Activated naive CD8-positive, alpha-beta T cell treated with anti-CD3 and anti-CD28 coated beads, Interleukin-2, amount 50 U/mL, for 24 hours (primary cell): ENCODE results near the gene CCDC120.
A peak's percentile ranks its signal among the peaks of the same experiment; 100 is the strongest.

ENCODE experiments used
- ATAC-seq: fragments of 150-1000 bp; cut with Tn5 transposase; one replicate; pipeline ENCODE4 v1.10.0; 2021
- DNase-seq: peaks from one replicate; pipeline ENCODE4 v3.0.0; 2021
- H3K27ac Mint-ChIP-seq: one replicate; pipeline ENCODE4 v1.8.0; 2021; ENCODE audit warnings: mild to moderate bottlenecking, mixed read lengths
- H3K27me3 Mint-ChIP-seq: one replicate; pipeline ENCODE4 v1.8.0; 2021; ENCODE audit warnings: mixed read lengths
- H3K36me3 Mint-ChIP-seq: one replicate; pipeline ENCODE4 v1.8.0; 2021; ENCODE audit warnings: low read depth, mixed read lengths
- H3K4me1 Mint-ChIP-seq: one replicate; pipeline ENCODE4 v1.8.0; 2021; ENCODE audit warnings: mixed read lengths
- H3K4me3 Mint-ChIP-seq: one replicate; pipeline ENCODE4 v1.8.0; 2021; ENCODE audit warnings: mild to moderate bottlenecking, moderate library complexity, mixed read lengths
- H3K9me3 Mint-ChIP-seq: one replicate; pipeline ENCODE4 v1.8.0; 2021; ENCODE audit warnings: mixed read lengths

Gene CCDC120

DNA sequence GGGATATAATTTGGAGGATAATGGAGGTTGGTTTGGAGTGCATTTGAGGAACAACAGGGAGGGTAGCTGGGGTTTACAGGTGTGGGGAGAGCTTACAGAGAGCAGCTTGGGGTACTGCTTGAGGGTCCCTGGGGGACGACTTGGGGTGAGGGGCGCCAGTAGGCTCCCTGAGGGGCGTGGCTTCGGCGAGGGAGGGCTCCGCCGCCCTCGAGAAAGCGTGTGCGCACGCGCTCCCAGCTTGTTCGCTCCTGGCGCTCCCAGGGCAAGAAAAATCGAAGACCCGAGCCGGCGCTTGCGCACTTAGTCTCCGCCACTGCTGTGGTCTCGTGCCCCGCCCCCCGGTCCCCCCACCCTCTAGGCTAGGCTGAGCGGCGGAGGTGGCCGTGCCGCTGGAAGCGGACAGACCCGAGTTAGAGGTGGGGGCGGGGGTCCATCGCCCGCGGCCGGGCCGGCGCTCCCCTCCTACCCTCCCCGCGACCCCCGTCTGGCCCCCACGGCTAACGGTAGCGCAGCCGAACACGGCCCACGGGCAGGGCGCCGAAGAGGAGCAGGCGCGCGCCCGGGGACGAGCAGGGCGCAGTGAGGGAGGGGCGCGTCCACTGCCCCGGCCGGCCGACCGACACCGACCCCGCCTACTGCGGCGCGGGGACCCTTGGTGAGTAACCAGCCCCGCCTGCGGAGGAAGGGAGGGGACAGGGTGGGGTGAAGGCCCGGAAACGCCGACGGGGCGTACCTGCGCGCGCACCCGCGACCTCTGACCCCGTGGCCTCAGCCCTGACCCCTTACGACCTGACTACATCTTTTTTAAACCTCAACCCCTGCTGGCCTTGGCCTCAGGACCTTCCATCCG is 5.4 kb upstream of the CCDC120 start:
- DNase-seq (peak; percentile 70), ATAC-seq (peak; percentile 81)
- Mint-ChIP-seq H3K27me3 (no peaks in the 10 kb centered on the region), H3K4me1 (peaks cover 33% of the 10 kb centered on the region), H3K9me3 (no peaks in the 10 kb centered on the region), H3K36me3 (no peaks in the 10 kb centered on the region), H3K4me3 (peak overlapping the region; percentile 83), H3K27ac (peak overlapping the region; percentile 86)

DNA sequence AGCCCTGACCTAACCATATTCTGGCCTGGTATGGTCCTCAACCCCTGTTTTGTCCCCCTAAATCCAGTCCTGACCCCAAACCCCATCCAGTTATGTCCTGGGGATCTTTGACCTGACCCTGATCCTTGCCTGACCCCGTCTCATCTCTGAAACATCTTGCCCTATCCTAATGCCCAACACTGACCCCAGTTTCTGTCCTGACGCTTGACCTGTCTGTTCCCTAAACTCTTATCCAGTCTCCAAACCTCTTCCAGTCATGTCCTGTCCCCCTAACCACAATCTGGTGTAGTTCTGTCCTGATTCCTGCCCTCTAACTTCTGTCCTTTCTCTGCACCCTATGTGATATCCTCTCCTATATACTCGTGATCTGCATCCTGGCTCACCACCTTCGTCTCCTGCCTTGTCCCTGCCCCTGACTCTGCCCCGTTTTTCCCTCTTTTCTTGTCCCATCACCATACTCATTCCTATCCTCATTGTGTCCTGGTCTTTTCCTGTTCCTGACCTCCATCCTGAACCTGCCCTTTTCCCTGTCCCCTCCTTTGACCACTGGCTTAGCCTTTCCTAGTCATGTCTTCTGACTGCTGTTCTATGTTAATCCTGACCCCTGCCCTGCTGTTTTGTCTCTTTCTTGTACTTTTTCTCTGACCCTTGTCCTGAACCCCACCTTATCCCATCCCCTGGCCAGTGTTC is 4.6 kb upstream of the CCDC120 start:
- H3K4me1 Mint-ChIP-seq = peaks cover 33% of the 10 kb centered on the region
- H3K4me3 Mint-ChIP-seq = peak overlapping the region; percentile 83
- DNase-seq = no peak
- H3K27me3 Mint-ChIP-seq = no peaks in the 10 kb centered on the region
- no peaks in the 10 kb centered on the region for H3K9me3 Mint-ChIP-seq
- H3K27ac Mint-ChIP-seq = peak overlapping the region; percentile 83
- no peaks in the 10 kb centered on the region for H3K36me3 Mint-ChIP-seq
- no peak for ATAC-seq

DNA sequence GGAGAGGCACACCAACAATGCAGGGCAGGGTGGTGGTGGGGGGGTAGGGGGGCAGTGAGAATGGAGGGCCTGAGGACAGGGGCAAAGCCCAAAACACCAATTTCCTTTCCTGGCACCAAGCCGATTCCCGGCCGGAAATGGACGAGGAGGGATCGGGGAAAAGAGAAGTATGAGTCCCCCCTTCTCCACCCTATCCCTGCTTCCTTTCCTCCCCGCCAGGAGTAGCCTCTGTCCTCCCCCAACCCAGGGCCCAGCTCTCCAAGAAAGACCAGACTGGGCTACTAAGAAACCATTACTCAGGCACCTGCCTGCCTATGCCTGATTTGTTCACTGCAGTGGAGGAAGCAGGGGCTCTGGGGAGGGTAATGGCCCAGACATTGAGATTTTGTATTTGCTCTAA is 402 bp downstream of the CCDC120 start:
- H3K4me3 Mint-ChIP-seq = no peak overlapping the region
- H3K9me3 Mint-ChIP-seq = no peaks in the 10 kb centered on the region
- ATAC-seq (no peak), DNase-seq (no peak)
- H3K27me3 Mint-ChIP-seq = no peaks in the 10 kb centered on the region
- no peaks in the 10 kb centered on the region for H3K36me3 Mint-ChIP-seq
- no peak overlapping the region for H3K27ac Mint-ChIP-seq
- peaks cover 21% of the 10 kb centered on the region for H3K4me1 Mint-ChIP-seq

GRCh38 chrX:49059681-49060085 is 884 bp downstream of the CCDC120 start:
- no peaks in the 10 kb centered on the region for H3K36me3 Mint-ChIP-seq
- no peak overlapping the region for H3K4me3 Mint-ChIP-seq
- no peak for ATAC-seq
- peaks cover 18% of the 10 kb centered on the region for H3K4me1 Mint-ChIP-seq
- H3K27ac Mint-ChIP-seq = no peak overlapping the region
- H3K9me3 Mint-ChIP-seq = no peaks in the 10 kb centered on the region
- no peaks in the 10 kb centered on the region for H3K27me3 Mint-ChIP-seq
- DNase-seq = no peak

GRCh38 chrX:49060914-49061313 is 2.1 kb downstream of the CCDC120 start:
- no peak overlapping the region for H3K4me3 Mint-ChIP-seq
- H3K27ac Mint-ChIP-seq = no peak overlapping the region
- H3K9me3 Mint-ChIP-seq = no peaks in the 10 kb centered on the region
- no peaks in the 10 kb centered on the region for H3K27me3 Mint-ChIP-seq
- H3K4me1 Mint-ChIP-seq = peaks cover 9% of the 10 kb centered on the region
- no peak for ATAC-seq
- H3K36me3 Mint-ChIP-seq = no peaks in the 10 kb centered on the region
- DNase-seq = no peak

DNA sequence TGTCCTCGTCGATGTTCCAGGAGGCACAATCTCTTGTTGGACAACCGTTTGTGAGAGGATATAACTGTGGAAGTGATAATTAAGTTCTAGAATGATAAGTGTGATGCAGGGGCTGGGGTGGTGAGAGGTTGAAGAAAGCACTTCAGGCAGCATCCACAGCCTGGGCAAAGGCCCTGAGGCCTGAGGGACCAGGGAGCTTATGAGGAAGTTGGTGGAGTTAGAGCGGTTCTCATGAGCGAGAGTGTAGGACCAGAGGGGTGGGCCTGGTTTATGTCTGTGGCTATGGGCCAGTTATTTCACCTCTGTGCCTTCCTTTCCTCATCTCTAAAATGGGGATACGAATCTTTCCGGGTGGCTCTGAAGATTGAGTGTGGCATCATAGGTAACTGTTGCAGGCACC is 2.7 kb downstream of the CCDC120 start:
- no peaks in the 10 kb centered on the region for H3K36me3 Mint-ChIP-seq
- ATAC-seq (no peak), DNase-seq (no peak)
- no peak overlapping the region for H3K27ac Mint-ChIP-seq
- H3K4me3 Mint-ChIP-seq = no peak overlapping the region
- no peaks in the 10 kb centered on the region for H3K9me3 Mint-ChIP-seq
- H3K4me1 Mint-ChIP-seq = peaks cover 7% of the 10 kb centered on the region
- no peaks in the 10 kb centered on the region for H3K27me3 Mint-ChIP-seq

DNA sequence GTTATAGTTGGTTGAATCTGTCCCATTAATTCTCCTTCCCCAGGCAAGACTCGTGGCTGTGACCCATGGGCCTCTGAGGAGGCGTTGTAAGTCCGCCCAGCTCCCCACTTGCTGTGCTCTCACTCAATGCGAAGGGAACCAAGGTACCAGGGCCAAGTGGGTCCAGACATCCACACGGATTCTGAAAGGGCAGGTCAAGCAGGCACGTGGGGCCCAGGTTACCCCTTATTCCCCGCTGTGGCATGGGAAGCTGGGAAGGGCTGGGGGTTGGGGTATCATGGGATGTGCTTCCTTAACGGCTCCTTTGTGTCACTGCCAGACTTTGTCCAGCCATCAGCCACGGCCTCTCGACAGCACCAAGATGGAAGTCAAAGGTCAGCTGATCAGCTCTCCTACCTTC is 3.1 kb downstream of the CCDC120 start:
- H3K4me3 Mint-ChIP-seq = no peak overlapping the region

DNA sequence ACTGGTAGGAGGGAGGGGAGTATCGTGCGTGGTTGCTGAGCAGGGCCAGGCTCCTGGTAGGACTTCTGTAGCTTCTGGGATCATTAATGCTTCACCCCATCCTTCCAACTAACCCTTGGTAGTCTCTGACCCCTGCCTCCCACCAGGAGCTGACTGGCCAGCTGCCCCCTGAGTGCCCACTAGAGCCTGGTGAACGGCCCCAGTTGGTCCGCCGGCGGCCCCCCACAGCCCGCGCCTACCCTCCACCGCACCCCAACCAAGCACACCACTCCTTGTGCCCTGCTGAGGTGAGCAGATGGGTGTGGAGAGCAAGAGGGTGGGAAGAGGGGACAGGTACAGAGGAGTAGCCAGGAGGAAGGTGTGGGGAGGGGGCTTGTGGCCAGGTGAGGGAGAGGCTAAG is 4.9 kb downstream of the CCDC120 start:
- Mint-ChIP-seq H3K4me1 (no peaks in the 10 kb centered on the region), H3K36me3 (no peaks in the 10 kb centered on the region), H3K9me3 (no peaks in the 10 kb centered on the region), H3K27me3 (no peaks in the 10 kb centered on the region), H3K27ac (no peak overlapping the region), H3K4me3 (no peak overlapping the region)
- DNase-seq = no peak
- ATAC-seq = no peak

More for the DNA sequence above, 3.1 kb downstream of the CCDC120 start:
- Mint-ChIP-seq H3K27ac (no peak overlapping the region), H3K36me3 (no peaks in the 10 kb centered on the region), H3K9me3 (no peaks in the 10 kb centered on the region), H3K4me1 (peaks cover 4% of the 10 kb centered on the region), H3K27me3 (no peaks in the 10 kb centered on the region)
- ATAC-seq = no peak
- no peak for DNase-seq

GRCh38 chrX:49064303-49064702 is 5.5 kb downstream of the CCDC120 start:
- H3K9me3 Mint-ChIP-seq = no peaks in the 10 kb centered on the region
- no peaks in the 10 kb centered on the region for H3K36me3 Mint-ChIP-seq
- ATAC-seq = no peak
- no peak overlapping the region for H3K4me3 Mint-ChIP-seq
- no peaks in the 10 kb centered on the region for H3K27me3 Mint-ChIP-seq
- no peaks in the 10 kb centered on the region for H3K4me1 Mint-ChIP-seq
- no peak overlapping the region for H3K27ac Mint-ChIP-seq
- DNase-seq = no peak

GRCh38 chrX:49064735-49065134 is 5.9 kb downstream of the CCDC120 start:
- no peaks in the 10 kb centered on the region for H3K9me3 Mint-ChIP-seq
- DNase-seq = no peak
- no peaks in the 10 kb centered on the region for H3K36me3 Mint-ChIP-seq
- no peaks in the 10 kb centered on the region for H3K27me3 Mint-ChIP-seq
- no peak for ATAC-seq
- H3K27ac Mint-ChIP-seq = no peak overlapping the region
- no peaks in the 10 kb centered on the region for H3K4me1 Mint-ChIP-seq
- H3K4me3 Mint-ChIP-seq = no peak overlapping the region

DNA sequence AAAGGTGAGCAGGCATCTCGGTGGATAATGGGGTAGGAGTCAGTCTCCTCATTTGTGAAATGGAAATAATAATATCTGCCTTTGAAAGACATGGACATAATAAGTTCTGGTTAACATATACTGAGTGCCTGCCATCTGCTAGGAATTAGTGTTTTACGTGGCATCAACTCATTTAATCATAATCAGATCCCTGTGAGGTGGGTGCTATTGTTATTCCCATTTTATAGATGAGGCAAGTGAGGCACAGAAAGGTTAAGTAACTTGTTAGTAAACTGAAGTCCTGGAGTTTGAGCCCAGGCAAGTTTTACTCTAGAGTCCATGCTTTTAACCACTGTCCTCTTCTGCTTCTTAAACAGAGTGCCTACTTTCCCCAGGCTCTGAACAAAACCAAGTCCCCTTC is 7.5 kb downstream of the CCDC120 start:
- ATAC-seq (no peak), DNase-seq (no peak)
- Mint-ChIP-seq H3K9me3 (no peaks in the 10 kb centered on the region), H3K27ac (no peak overlapping the region), H3K4me3 (no peak overlapping the region), H3K36me3 (no peaks in the 10 kb centered on the region), H3K27me3 (no peaks in the 10 kb centered on the region), H3K4me1 (no peaks in the 10 kb centered on the region)

DNA sequence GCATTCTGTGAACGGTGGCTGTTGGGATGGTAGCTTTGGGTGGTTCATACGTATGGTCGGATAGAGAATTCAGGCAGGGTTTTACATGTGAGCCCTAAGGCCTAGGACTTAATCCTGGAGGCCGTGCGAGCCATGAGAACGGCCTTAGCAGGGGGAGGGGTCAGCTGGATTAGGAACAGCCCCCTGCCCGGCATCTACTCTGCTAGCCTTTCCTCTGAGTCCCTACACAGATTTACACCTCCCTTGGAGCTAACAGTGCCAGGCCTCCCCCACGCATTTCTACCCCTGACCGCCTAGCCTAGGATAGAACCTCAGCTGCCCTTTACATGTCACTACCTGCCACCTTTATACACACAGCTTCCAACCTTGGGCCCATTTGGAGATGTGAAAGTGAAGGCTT is 7.9 kb downstream of the CCDC120 start:
- Mint-ChIP-seq H3K36me3 (no peaks in the 10 kb centered on the region), H3K9me3 (no peaks in the 10 kb centered on the region), H3K4me3 (no peak overlapping the region), H3K27ac (no peak overlapping the region), H3K4me1 (peaks cover 2% of the 10 kb centered on the region), H3K27me3 (no peaks in the 10 kb centered on the region)
- DNase-seq = no peak
- no peak for ATAC-seq

DNA sequence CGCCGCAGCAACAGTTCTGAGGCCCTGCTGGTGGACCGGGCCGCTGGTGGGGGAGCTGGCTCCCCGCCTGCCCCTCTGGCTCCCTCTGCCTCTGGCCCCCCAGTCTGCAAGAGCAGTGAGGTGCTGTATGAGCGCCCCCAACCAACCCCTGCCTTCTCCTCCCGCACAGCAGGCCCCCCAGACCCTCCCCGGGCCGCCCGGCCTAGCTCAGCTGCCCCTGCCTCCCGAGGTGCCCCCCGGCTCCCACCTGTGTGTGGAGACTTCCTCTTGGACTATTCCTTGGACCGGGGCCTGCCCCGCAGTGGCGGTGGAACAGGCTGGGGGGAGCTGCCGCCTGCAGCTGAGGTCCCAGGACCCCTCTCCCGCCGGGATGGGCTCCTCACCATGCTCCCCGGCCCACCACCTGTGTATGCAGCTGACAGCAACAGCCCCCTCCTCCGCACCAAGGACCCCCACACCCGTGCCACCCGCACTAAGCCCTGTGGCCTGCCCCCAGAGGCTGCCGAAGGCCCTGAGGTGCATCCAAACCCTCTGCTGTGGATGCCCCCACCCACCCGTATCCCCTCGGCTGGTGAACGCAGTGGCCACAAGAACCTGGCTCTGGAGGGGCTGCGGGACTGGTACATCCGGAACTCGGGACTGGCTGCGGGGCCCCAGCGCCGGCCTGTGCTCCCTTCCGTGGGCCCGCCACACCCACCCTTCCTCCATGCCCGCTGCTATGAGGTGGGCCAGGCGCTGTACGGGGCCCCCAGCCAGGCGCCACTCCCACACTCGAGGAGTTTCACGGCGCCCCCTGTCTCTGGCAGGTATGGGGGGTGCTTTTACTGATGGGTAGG is 8.7 kb downstream of the CCDC120 start:
- no peak for DNase-seq
- H3K9me3 Mint-ChIP-seq = no peaks in the 10 kb centered on the region
- no peak overlapping the region for H3K27ac Mint-ChIP-seq
- peaks cover 5% of the 10 kb centered on the region for H3K4me1 Mint-ChIP-seq
- ATAC-seq = no peak
- no peaks in the 10 kb centered on the region for H3K36me3 Mint-ChIP-seq
- no peaks in the 10 kb centered on the region for H3K27me3 Mint-ChIP-seq
- no peak overlapping the region for H3K4me3 Mint-ChIP-seq

DNA sequence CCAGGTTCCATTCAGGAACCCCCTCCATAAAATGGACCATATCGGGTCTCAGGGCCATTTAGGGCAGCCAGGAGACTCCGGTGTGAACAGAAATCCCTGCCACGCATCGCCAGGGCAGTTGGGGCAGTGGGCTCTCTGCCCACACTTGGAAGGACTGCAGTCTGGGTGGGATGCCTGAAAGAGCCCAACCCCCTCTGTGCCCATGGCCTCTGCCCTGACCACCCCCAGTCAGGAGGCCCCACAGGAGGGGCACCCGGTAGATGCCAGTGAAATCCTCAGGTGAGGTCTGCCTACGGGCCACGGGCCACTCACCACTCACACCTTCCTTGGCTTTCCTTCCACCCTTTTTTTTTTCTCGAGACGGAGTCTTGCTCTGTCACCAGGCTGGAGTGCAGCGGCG is 10.2 kb downstream of the CCDC120 start:
- Mint-ChIP-seq H3K9me3 (no peaks in the 10 kb centered on the region), H3K4me1 (peaks cover 13% of the 10 kb centered on the region), H3K27ac (no peak overlapping the region), H3K27me3 (no peaks in the 10 kb centered on the region), H3K36me3 (peaks cover 2% of the 10 kb centered on the region), H3K4me3 (no peak overlapping the region)
- DNase-seq (no peak), ATAC-seq (no peak)

GRCh38 chrX:49070988-49071387 is 12.2 kb downstream of the CCDC120 start:
- Mint-ChIP-seq H3K27ac (no peak overlapping the region), H3K4me1 (peaks cover 18% of the 10 kb centered on the region), H3K4me3 (no peak overlapping the region), H3K27me3 (no peaks in the 10 kb centered on the region), H3K9me3 (no peaks in the 10 kb centered on the region), H3K36me3 (peaks cover 2% of the 10 kb centered on the region)
- DNase-seq = no peak
- ATAC-seq = no peak
